Kidney glomerular epithelial cell (primary cell): ENCODE measurements around the gene FANCI.
"Not testable (repeated sequence)": the region's sequence is repeated elsewhere in the genome, so short reads cannot be mapped to it uniquely, and the experiment has no call there.

ENCODE experiments used
- DNase-seq: peaks from one replicate; lab custom pipeline; 2025; lab: John Stamatoyannopoulos, UW

Gene FANCI

GRCh38 chr15:89225588-89225987 lies 18.2 kb upstream of the FANCI start:
- no peak for DNase-seq

- DNase-seq = no peak
Observed at GRCh38 chr15:89226359-89227221, 17.2 kb upstream of the FANCI start.

GRCh38 chr15:89227425-89227824 lies 16.4 kb upstream of the FANCI start:
- DNase-seq = no peak

GRCh38 chr15:89230277-89230676 lies 13.5 kb upstream of the FANCI start:
- no peak for DNase-seq

- no peak for DNase-seq
Observed at GRCh38 chr15:89231832-89232231, 11.9 kb upstream of the FANCI start.

- DNase-seq = not testable (repeated sequence)
Observed at GRCh38 chr15:89239883-89240810, 3.6 kb upstream of the FANCI start.

GRCh38 chr15:89243046-89243690 lies 611 bp upstream of the FANCI start:
- DNase-seq = no peak

- no peak for DNase-seq
Observed at GRCh38 chr15:89244574-89244903, 760 bp downstream of the FANCI start.

- DNase-seq = no peak
Observed at GRCh38 chr15:89247446-89247845, 3.7 kb downstream of the FANCI start.

- no peak for DNase-seq
Observed at GRCh38 chr15:89248584-89248983, 4.8 kb downstream of the FANCI start.

GRCh38 chr15:89250142-89250541 lies 6.4 kb downstream of the FANCI start:
- DNase-seq = not testable (repeated sequence)

GRCh38 chr15:89277281-89277680 lies 33.5 kb downstream of the FANCI start:
- DNase-seq = not testable (repeated sequence)

GRCh38 chr15:89278307-89278706 lies 34.5 kb downstream of the FANCI start:
- no peak for DNase-seq

- DNase-seq = no peak
Observed at GRCh38 chr15:89282631-89283030, 38.9 kb downstream of the FANCI start.

- DNase-seq = no peak
Observed at GRCh38 chr15:89283201-89283600, 39.4 kb downstream of the FANCI start.

GRCh38 chr15:89291934-89292438 lies 48.2 kb downstream of the FANCI start:
- DNase-seq = no peak

- DNase-seq = no peak
Observed at GRCh38 chr15:89293012-89293411, 49.2 kb downstream of the FANCI start.

- DNase-seq = no peak
Observed at GRCh38 chr15:89299896-89300295, 56.1 kb downstream of the FANCI start.

- no peak for DNase-seq
Observed at GRCh38 chr15:89301304-89302089, 57.7 kb downstream of the FANCI start.

GRCh38 chr15:89303986-89304385 lies 60.2 kb downstream of the FANCI start:
- no peak for DNase-seq

- no peak for DNase-seq
Observed at GRCh38 chr15:89305395-89305794, 61.6 kb downstream of the FANCI start.
